ENCODE results near the gene AFF1. TPM values are rescaled to one million over a fixed set of nuclear protein-coding genes. Genes with fewer than 3 reads are reported as not detected.

The AFF1 gene
- total and polyA plus RNA-seq, 4 donors, result 7.2 to 42.8 (median 21.5) TPM

GRCh38 chr4:86963697-86964096 is 28.9 kb downstream of the AFF1 start:
- Histone ChIP-seq H3K9ac (ENCODE audit: low read depth in 1 of 2, low read length in 2 of 2) (no peak overlapping the region), H3K4me1 (ENCODE audit: control insufficient read depth in 4 of 4, insufficient read depth in 4 of 4, low read length in 3 of 4) (peaks cover 11 to 30% (median 22%) of the 10 kb centered on the region in 4 donors), H3K4me3 (ENCODE audit: low read depth in 1 of 3, low read length in 3 of 3) (no peak overlapping the region), H3K36me3 (ENCODE audit: control insufficient read depth in 4 of 4, insufficient read depth in 3 of 4, low read depth in 1 of 4, low read length in 3 of 4) (peaks cover 0 to 1% (median 0%) of the 10 kb centered on the region in 4 donors), H3K27me3 (ENCODE audit: control insufficient read depth in 4 of 4, insufficient read depth in 4 of 4, low read length in 3 of 4) (no peaks in the 10 kb centered on the region), H3K9me3 (ENCODE audit: control insufficient read depth in 4 of 4, low read length in 3 of 4) (no peaks in the 10 kb centered on the region), H3K27ac (ENCODE audit: low read depth in 1 of 2, low read length in 2 of 2) (no peak overlapping the region)
- TF ChIP-seq CTCF (IDR thresholded peaks at IDR 0.05; ENCODE audit: low read depth, low read length, missing input control) (no peak), ZBTB33 (IDR thresholded peaks at IDR 0.05) (no peak), TAF1 (conservative IDR thresholded peaks at IDR 0.05) (no peak), REST (IDR thresholded peaks at IDR 0.05) (no peak), EGR1 (IDR thresholded peaks at IDR 0.05; ENCODE audit: low read depth in 2 of 2) (no peak), HNF4G (IDR thresholded peaks at IDR 0.05) (no peak), JUND (IDR thresholded peaks at IDR 0.05) (no peak), ATF3 (IDR thresholded peaks at IDR 0.05) (no peak), FOXA1 (IDR thresholded peaks at IDR 0.05) (no peak), FOXA2 (IDR thresholded peaks at IDR 0.05) (no peak), RAD21 (IDR thresholded peaks at IDR 0.05) (no peak), NR2F2 (IDR thresholded peaks at IDR 0.05) (no peak), HNF4A (conservative IDR thresholded peaks at IDR 0.05) (no peak), MAX (IDR thresholded peaks at IDR 0.05) (no peak), SP1 (IDR thresholded peaks at IDR 0.05) (no peak), YY1 (IDR thresholded peaks at IDR 0.05) (no peak), GABPA (IDR thresholded peaks at IDR 0.05 in 1 of 2, conservative IDR thresholded peaks at IDR 0.05 in 1 of 2) (no peak), RXRA (IDR thresholded peaks at IDR 0.05) (no peak)
- 93% methylated on average over 2 of the region's 2 CpGs for WGBS
- DNase-seq (ENCODE audit: low spot score), result no peak

Data from liver (tissue), 9 donors.